Hematopoietic multipotent progenitor cell treated with erythropoietin and hydrocortisone succinate and interleukin-3 and kit ligand, for 6 days (in vitro differentiated cells): ENCODE data around the gene PSMC3IP.

ENCODE experiments used
- DNase-seq: peaks from one replicate; pipeline ENCODE4 v3.0.0-alpha.2; 2015

The PSMC3IP gene

GRCh38 chr17:42537156-42537805 lies 40.2 kb downstream of the PSMC3IP start:
- no peak for DNase-seq

- DNase-seq = peak; percentile 89
Measured at GRCh38 chr17:42536372-42537155, 41.0 kb downstream of the PSMC3IP start.

GRCh38 chr17:42536048-42536371 lies 41.5 kb downstream of the PSMC3IP start, which contains the start of gene NAGLU:
Gene NAGLU, plus strand, starts transcription at chr17:42536241. Its CDS starts 32 bp downstream, at chr17:42536273.
- peak; percentile 97 for DNase-seq

- DNase-seq = no peak
Measured at GRCh38 chr17:42535155-42536047, 42.1 kb downstream of the PSMC3IP start.

GRCh38 chr17:42531455-42532354 lies 45.8 kb downstream of the PSMC3IP start:
- DNase-seq = peak; percentile 76

- no peak for DNase-seq
Measured at GRCh38 chr17:42530952-42531454, 46.5 kb downstream of the PSMC3IP start.

GRCh38 chr17:42529061-42529460 lies 48.5 kb downstream of the PSMC3IP start:
- DNase-seq = no peak

- DNase-seq = peak; percentile 46
Measured at GRCh38 chr17:42527932-42528331, 49.6 kb downstream of the PSMC3IP start.

GRCh38 chr17:42526031-42526444 lies 51.5 kb downstream of the PSMC3IP start:
- DNase-seq = no peak

- DNase-seq = no peak
Measured at GRCh38 chr17:42525221-42525620, 52.3 kb downstream of the PSMC3IP start.

- no peak for DNase-seq
Measured at GRCh38 chr17:42522798-42523278, 54.7 kb downstream of the PSMC3IP start.
